NT2/D1 (cell line): ENCODE results near the gene AIDA.

ENCODE experiments used
- DNase-seq: peaks from one replicate; pipeline ENCODE4 v3.0.0-alpha.2; 2011; ENCODE audit warnings: low read depth, low spot score
- H3K27me3 ChIP-seq: 2 replicates; pipeline ENCODE4 v1.6.0; 2011; ENCODE audit warnings: mild to moderate bottlenecking; ENCODE audit not compliant: insufficient read length, insufficient read depth
- H3K36me3 ChIP-seq: 2 replicates; pipeline ENCODE4 v1.6.1; 2011; ENCODE audit warnings: mild to moderate bottlenecking, low read length, mixed read lengths; ENCODE audit not compliant: insufficient read depth, insufficient read length
- H3K4me1 ChIP-seq: 2 replicates; pipeline ENCODE4 v1.5.1; 2011; ENCODE audit not compliant: insufficient read depth, insufficient read length
- H3K4me3 ChIP-seq: 2 replicates; pipeline ENCODE4 v1.5.1; 2011; ENCODE audit warnings: low read depth; ENCODE audit not compliant: insufficient read length
- H3K9ac ChIP-seq: 2 replicates; pipeline ENCODE4 v1.6.0; 2011; ENCODE audit warnings: low read depth; ENCODE audit not compliant: insufficient read length
- H3K9me3 ChIP-seq: 2 replicates; pipeline ENCODE4 v1.5.1; 2011; ENCODE audit warnings: mild to moderate bottlenecking, low read length; ENCODE audit not compliant: insufficient read depth
- SUZ12 ChIP-seq: IDR thresholded peaks from 2 replicates; pipeline ENCODE4 v1.6.1; 2011; ENCODE audit not compliant: insufficient read length, insufficient read depth; ENCODE audit errors: extremely low read depth
- YY1 ChIP-seq: IDR thresholded peaks from 2 replicates; pipeline ENCODE4 v1.6.1; 2011; ENCODE audit not compliant: insufficient read length, insufficient read depth
- ZNF274 ChIP-seq: IDR thresholded peaks from 2 replicates; pipeline ENCODE4 v1.6.1; 2011; ENCODE audit warnings: mild to moderate bottlenecking, low read depth, low read length

AIDA gene

DNA sequence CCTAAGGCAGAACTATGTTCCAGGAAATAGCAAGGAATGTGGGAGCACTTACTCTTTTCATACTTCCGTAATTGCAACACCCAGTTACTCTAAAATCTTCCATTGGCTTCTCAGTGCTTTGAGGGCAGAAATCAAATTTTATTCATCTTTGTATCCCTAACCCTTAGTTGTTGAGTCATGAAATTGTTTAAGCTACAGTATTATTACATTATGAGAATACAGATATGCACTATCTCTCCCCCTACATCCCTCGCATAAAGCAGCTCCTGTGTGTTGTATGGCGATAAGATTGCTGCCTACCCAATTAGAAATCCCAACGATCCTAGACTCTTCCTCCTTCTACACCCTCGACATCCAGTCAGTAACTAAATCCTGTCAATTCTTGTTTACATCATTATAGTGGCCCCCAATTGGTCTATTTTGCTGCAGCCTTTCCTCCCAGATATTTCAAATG, 2.6 kb downstream of the AIDA start:
- Histone ChIP-seq H3K4me3 (no peak overlapping the region), H3K9ac (no peak overlapping the region), H3K36me3 (peaks cover 26% of the 10 kb centered on the region), H3K9me3 (peaks cover under 1% of the 10 kb centered on the region; the same call in 1 of the 2 replicates), H3K27me3 (no peaks in the 10 kb centered on the region), H3K4me1 (peaks cover 2% of the 10 kb centered on the region)
- no peak for DNase-seq
- TF ChIP-seq SUZ12, result no peak
- TF ChIP-seq ZNF274, result no peak
- no peak for TF ChIP-seq YY1

DNA sequence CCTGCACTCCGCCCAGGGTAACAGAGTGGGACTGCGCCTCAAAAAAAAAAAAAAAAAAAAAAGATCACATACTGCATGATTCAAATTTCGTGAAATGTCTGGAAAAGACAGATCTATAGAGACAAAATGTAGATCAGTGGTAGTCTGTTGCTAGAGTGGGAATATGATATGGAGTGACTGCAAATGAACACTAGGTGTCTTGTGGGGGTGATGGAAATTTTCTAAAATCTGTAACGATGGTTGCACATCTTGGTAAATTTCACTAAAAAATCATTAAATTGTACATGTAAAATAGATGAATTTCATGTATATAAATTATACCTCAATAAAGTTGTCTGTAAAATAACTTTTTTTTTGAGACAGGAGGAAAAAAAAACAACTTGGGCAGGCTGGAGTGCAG, 5.5 kb downstream of the AIDA start:
- Histone ChIP-seq H3K4me1 (peaks cover 2% of the 10 kb centered on the region), H3K9ac (no peak overlapping the region), H3K9me3 (peaks cover 8% of the 10 kb centered on the region; the same call in 1 of the 2 replicates), H3K36me3 (peaks cover 40% of the 10 kb centered on the region), H3K4me3 (no peak overlapping the region), H3K27me3 (no peaks in the 10 kb centered on the region)
- DNase-seq, result no peak
- TF ChIP-seq YY1, result no peak
- TF ChIP-seq ZNF274, result no peak
- no peak for TF ChIP-seq SUZ12

DNA sequence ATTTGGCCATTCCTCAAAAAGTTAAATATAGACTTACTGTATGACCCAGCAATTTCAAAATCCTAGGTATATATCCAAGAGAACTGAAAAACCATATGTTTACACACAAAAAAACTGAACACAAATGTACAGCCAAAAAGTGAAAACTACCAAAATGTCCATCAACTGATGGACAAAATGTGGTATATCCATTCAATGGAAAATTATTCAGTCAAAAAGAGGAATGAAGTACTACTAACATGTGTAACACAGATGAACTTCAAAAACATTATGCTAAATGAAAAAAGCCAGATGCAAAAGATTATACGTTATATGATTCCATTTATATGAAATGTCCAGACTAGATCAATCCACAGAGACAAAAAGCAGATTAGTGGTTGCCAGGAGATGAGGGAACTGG, 8.0 kb downstream of the AIDA start:
- H3K9me3 ChIP-seq, result peaks cover 8% of the 10 kb centered on the region; the same call in 1 of the 2 replicates
- no peak for TF ChIP-seq ZNF274
- TF ChIP-seq YY1, result no peak
- TF ChIP-seq SUZ12, result no peak
- no peaks in the 10 kb centered on the region for H3K27me3 ChIP-seq
- DNase-seq, result no peak
- H3K4me3 ChIP-seq, result no peak overlapping the region
- peaks cover 49% of the 10 kb centered on the region for H3K36me3 ChIP-seq
- no peaks in the 10 kb centered on the region for H3K4me1 ChIP-seq
- no peak overlapping the region for H3K9ac ChIP-seq

DNA sequence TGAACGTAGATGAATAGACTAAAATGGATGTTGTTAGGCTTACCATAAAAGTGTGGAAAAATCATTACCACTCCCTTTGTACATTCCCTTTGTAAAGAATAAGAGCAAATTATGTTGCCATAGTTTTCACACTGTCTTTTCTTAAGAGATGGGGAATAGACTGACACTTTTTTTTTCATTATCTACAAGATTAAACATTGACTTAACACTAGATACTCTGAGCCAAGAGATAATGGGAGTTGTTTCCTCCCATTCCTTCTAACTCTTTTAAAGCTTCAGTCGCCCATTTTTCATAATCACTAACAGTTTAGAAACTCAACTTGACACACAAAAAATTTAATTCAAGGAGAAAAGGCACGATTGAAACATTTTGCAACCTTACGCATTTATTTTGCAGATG, 10.1 kb downstream of the AIDA start:
- H3K9me3 ChIP-seq, result peaks cover 8% of the 10 kb centered on the region; the same call in 1 of the 2 replicates
- DNase-seq, result no peak
- H3K4me3 ChIP-seq, result no peak overlapping the region
- H3K27me3 ChIP-seq, result no peaks in the 10 kb centered on the region
- H3K36me3 ChIP-seq, result peaks cover 50% of the 10 kb centered on the region
- H3K4me1 ChIP-seq, result no peaks in the 10 kb centered on the region
- no peak overlapping the region for H3K9ac ChIP-seq
- TF ChIP-seq ZNF274 (no peak), SUZ12 (no peak)

DNA sequence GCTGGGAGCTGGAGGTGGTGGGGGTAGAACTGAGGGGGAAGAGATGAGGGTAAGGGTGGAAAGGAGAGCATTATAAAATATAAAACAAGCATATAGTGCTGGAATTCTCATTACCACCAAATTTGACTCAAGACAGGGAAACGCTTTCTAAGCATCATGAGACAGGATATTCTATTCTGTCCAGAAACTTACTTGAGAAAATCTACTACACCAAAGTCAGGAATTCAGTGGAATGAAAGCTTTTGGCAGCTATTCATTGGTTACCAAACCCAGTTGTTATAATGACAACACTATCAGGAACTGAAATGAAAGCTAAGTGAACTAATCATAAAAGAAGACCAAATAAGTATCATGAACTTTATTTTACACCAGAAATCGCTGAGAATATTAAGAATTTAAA, 14.5 kb downstream of the AIDA start:
- H3K4me1 ChIP-seq, result no peaks in the 10 kb centered on the region
- no peak overlapping the region for H3K9ac ChIP-seq
- no peaks in the 10 kb centered on the region for H3K27me3 ChIP-seq
- H3K36me3 ChIP-seq, result peaks cover 50% of the 10 kb centered on the region
- no peak overlapping the region for H3K4me3 ChIP-seq
- TF ChIP-seq ZNF274 (no peak), SUZ12 (no peak), YY1 (no peak)
- no peak for DNase-seq
- no peaks in the 10 kb centered on the region for H3K9me3 ChIP-seq

DNA sequence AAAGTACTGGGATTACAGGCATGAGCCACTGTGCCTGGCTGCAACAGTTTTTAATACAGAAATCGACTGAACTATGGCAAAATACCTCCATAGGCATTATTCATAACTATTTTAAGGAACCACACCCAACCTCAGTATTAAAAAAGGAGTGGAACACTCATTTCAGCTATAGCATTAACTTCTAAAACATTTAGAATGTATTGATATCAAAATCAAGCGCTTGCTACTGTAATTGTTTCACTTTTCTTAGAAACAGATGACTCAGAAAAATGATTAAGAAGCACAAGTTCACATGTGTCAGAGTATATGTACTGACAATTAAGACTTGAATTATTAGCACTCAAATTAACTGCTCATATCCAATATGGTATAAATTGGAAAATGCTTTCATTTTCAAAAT, 15.1 kb downstream of the AIDA start:
- Histone ChIP-seq H3K27me3 (no peaks in the 10 kb centered on the region), H3K36me3 (peaks cover 47% of the 10 kb centered on the region), H3K4me3 (no peak overlapping the region), H3K9me3 (no peaks in the 10 kb centered on the region), H3K9ac (no peak overlapping the region), H3K4me1 (no peaks in the 10 kb centered on the region)
- DNase-seq, result no peak
- TF ChIP-seq ZNF274 (no peak), YY1 (no peak), SUZ12 (no peak)

DNA sequence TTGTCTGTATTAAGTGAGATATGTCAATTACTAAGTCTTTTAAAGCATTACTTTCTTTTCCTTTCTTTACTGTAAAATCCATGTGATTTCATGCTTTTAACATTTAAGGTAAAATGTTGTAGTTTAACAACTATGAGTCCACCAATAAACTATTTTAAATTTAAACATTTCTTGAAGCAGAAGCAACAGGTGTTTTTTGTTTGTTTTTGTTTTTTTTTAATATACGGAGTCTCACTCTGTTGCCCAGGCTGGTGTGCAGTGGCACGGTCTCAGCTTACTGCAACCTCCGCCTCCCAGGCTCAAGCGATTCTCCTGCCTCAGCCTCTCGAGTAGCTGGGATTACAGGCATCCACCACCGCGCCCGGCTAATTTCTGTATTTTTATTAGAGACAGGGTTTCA, 15.6 kb downstream of the AIDA start:
- TF ChIP-seq YY1 (no peak), ZNF274 (no peak), SUZ12 (no peak)
- H3K4me3 ChIP-seq, result no peak overlapping the region
- H3K4me1 ChIP-seq, result no peaks in the 10 kb centered on the region
- peaks cover 45% of the 10 kb centered on the region for H3K36me3 ChIP-seq
- DNase-seq, result no peak
- H3K27me3 ChIP-seq, result no peaks in the 10 kb centered on the region
- no peaks in the 10 kb centered on the region for H3K9me3 ChIP-seq
- H3K9ac ChIP-seq, result no peak overlapping the region
